Kidney (tissue), 14 donors: ENCODE results near the gene FREM1. TPM values are rescaled to one million over a fixed set of nuclear protein-coding genes. Genes with fewer than 3 reads are reported as not detected.

Experiments
- DNase-seq, 5 donors: peaks; one replicate each; pipeline ENCODE4 v3.0.0-alpha.2; 2013 to 2020
- FAIRE-seq: peaks from 2 replicates; lab custom pipeline; 2012; peaks lifted over from hg19 to GRCh38; lab: Jason Lieb, UNC
- H3K27ac ChIP-seq, 2 donors: one replicate each; pipeline ENCODE4 v1.7.0; 2013; ENCODE audit warnings: low read depth in 2 of 2, low read length in 2 of 2, inconsistent platforms in 1 of 2
- H3K27me3 ChIP-seq: one replicate; pipeline ENCODE4 v1.7.1; 2013; ENCODE audit warnings: low read length, inconsistent platforms; ENCODE audit not compliant: control insufficient read depth, insufficient read depth
- H3K36me3 ChIP-seq, 3 donors: one replicate each; pipeline versions ENCODE4 v1.7.0 to v1.7.1; 2013; ENCODE audit warnings: low read length in 3 of 3, control low read depth in 1 of 3, inconsistent platforms in 1 of 3; ENCODE audit not compliant: insufficient read depth in 3 of 3, control insufficient read depth in 2 of 3
- H3K4me1 ChIP-seq, 3 donors: one replicate each; pipeline versions ENCODE4 v1.7.0 to v1.7.1; 2013; ENCODE audit warnings: low read length in 3 of 3, inconsistent platforms in 1 of 3, low read depth in 1 of 3; ENCODE audit not compliant: control insufficient read depth in 2 of 3, insufficient read depth in 2 of 3
- H3K4me3 ChIP-seq, 3 donors: one replicate each; pipeline versions ENCODE4 v1.7.0 to v1.8.1; 2013; ENCODE audit warnings: low read length in 3 of 3, control low read depth in 1 of 3, inconsistent platforms in 1 of 3
- H3K9ac ChIP-seq, 3 donors: one replicate each; pipeline versions ENCODE4 v1.7.0 to v1.7.1; 2013; ENCODE audit warnings: low read length in 3 of 3, control low read depth in 1 of 3, inconsistent platforms in 1 of 3
- H3K9me3 ChIP-seq, 3 donors: one replicate each; pipeline versions ENCODE4 v1.7.0 to v1.7.1; 2013; ENCODE audit warnings: low read length in 3 of 3, control low read depth in 1 of 3, inconsistent platforms in 1 of 3; ENCODE audit not compliant: control insufficient read depth in 2 of 3, insufficient read depth in 1 of 3
- intact Hi-C: fragments of 100-400 bp; cut with DNase I; formaldehyde crosslinking; loops from one replicate; pipeline ENCODE4 v1.11.1; 2022
- polyA plus RNA-seq: library from polyadenylated mRNA; stranded (reverse); fragments of 350-450 nt; fragmentation: Illumina TruSeq; extraction: RNeasy Lipid Tissue Mini Kit (QIAGEN cat#74804); gene quantifications from one replicate; pipeline ENCODE4 v1.2.3, GENCODE V29; 2014; ENCODE audit warnings: low read depth, low replicate concordance; ENCODE audit not compliant: insufficient read depth
- total RNA-seq: library from RNA; stranded (reverse); fragmentation: NEBNext Ultra II Directional; extraction: Animal tissue kit (Norgen Biotek cat#: 25700); gene quantifications from one replicate; pipeline ENCODE4 v1.2.1, GENCODE V29; 2021
- TF ChIP-seq, protein P1 (sequence below): IDR thresholded peaks from 3 replicates; pipeline ENCODE4 v1.5.1; 2012; ENCODE audit warnings: mild to moderate bottlenecking, moderate library complexity, borderline replicate concordance; ENCODE audit not compliant: insufficient read depth; ENCODE audit errors: extremely low read depth
- donor health status: control.
- donor health status: control.
- donor health status: control.
- donor health status: control.
- donor health status: control.
- donor health status: DM: yes; HTN: yes; CAD: no.
- donor health status: Normal renal cell carcinoma (clear cell type).

Gene FREM1
- total and polyA plus RNA-seq, 2 donors from 2014 or later: 8.3 to 17.0 TPM

DNA sequence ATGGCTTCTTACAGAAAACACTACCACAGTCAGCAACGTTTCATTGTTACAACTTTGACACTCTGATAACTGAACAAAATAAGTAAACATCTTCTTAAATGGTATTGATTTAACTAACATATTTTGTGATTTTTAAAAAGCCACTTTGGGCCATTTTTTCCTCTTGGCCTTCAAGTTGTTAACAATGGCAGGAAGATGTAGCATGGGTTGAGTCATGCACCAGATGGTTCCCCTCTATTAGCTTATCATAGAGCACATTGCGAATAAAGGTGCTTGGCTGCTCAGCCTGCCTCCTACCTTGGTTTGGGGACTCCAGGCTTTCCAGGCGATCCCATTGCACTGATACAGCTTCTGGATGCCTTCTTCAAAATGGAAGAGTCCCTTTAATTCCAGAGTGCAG, 163.6 kb downstream of the FREM1 start:
- peaks cover 12 to 31% (median 13%) of the 10 kb centered on the region in 3 donors for H3K36me3 ChIP-seq
- H3K9ac ChIP-seq: no peak overlapping the region
- H3K27ac ChIP-seq: no peak overlapping the region
- FAIRE-seq (no peak), DNase-seq (no peak)
- no peaks in the 10 kb centered on the region for H3K9me3 ChIP-seq
- H3K4me3 ChIP-seq: no peak overlapping the region
- intact Hi-C loops: no loop called here
- TF ChIP-seq, protein P1, sequence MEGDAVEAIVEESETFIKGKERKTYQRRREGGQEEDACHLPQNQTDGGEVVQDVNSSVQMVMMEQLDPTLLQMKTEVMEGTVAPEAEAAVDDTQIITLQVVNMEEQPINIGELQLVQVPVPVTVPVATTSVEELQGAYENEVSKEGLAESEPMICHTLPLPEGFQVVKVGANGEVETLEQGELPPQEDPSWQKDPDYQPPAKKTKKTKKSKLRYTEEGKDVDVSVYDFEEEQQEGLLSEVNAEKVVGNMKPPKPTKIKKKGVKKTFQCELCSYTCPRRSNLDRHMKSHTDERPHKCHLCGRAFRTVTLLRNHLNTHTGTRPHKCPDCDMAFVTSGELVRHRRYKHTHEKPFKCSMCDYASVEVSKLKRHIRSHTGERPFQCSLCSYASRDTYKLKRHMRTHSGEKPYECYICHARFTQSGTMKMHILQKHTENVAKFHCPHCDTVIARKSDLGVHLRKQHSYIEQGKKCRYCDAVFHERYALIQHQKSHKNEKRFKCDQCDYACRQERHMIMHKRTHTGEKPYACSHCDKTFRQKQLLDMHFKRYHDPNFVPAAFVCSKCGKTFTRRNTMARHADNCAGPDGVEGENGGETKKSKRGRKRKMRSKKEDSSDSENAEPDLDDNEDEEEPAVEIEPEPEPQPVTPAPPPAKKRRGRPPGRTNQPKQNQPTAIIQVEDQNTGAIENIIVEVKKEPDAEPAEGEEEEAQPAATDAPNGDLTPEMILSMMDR: no peak
- no peaks in the 10 kb centered on the region for H3K27me3 ChIP-seq
- no peaks in the 10 kb centered on the region for H3K4me1 ChIP-seq

GRCh38 chr9:14744768-14745167, 165.5 kb downstream of the FREM1 start:
- Histone ChIP-seq H3K36me3 (peaks cover 10 to 31% (median 11%) of the 10 kb centered on the region in 3 donors), H3K4me3 (no peak overlapping the region), H3K27me3 (no peaks in the 10 kb centered on the region), H3K9ac (no peak overlapping the region), H3K27ac (no peak overlapping the region), H3K9me3 (no peaks in the 10 kb centered on the region), H3K4me1 (no peaks in the 10 kb centered on the region)
- TF ChIP-seq, protein P1: no peak
- FAIRE-seq: no peak
- intact Hi-C loops: no loop called here
- no peak for DNase-seq

DNA sequence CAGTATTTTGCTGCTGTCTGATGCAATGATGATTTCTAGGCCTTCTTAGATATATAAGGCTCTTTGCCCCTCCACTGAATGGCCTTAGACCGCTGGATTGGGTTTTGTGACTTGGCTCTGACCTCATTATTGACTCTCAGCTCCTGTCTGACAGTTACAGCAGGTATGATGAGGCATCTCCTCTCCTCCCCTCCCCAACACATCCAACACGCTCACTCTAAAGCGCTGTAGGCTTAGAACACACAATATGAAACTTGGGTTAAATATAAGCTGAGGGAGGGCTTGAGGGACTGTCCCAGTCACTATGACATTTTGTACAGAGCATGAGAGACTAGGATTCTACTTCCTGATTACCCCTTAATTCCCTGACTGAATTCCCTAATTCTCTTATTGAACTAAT, 168.9 kb downstream of the FREM1 start:
- TF ChIP-seq, protein P1: no peak
- Histone ChIP-seq H3K4me3 (no peak overlapping the region), H3K36me3 (peaks cover 11 to 12% (median 12%) of the 10 kb centered on the region in 3 donors), H3K9me3 (no peaks in the 10 kb centered on the region), H3K27ac (no peak overlapping the region), H3K27me3 (no peaks in the 10 kb centered on the region), H3K9ac (no peak overlapping the region), H3K4me1 (no peaks in the 10 kb centered on the region)
- intact Hi-C loops: no loop called here
- FAIRE-seq (no peak), DNase-seq (no peak)

- FAIRE-seq: no peak
- H3K4me3 ChIP-seq: no peak overlapping the region
- no peak for DNase-seq
- H3K4me1 ChIP-seq: no peaks in the 10 kb centered on the region
- H3K27ac ChIP-seq: no peak overlapping the region
- TF ChIP-seq, protein P1: no peak
- intact Hi-C loops: no loop called here
- H3K36me3 ChIP-seq: peaks cover 2 to 5% (median 3%) of the 10 kb centered on the region in 3 donors
- H3K9ac ChIP-seq: no peak overlapping the region
- no peaks in the 10 kb centered on the region for H3K9me3 ChIP-seq
- H3K27me3 ChIP-seq: no peaks in the 10 kb centered on the region
Observed at GRCh38 chr9:14733133-14733532, 177.1 kb downstream of the FREM1 start.
